HG03108 (cell line): ENCODE data around the gene SHANK2.

Experiments used
- ATAC-seq: cut with Tn5 transposase; IDR thresholded peaks from one replicate; pipeline ENCODE4 v1.9.1; 2021; ENCODE audit warnings: moderate library complexity; ENCODE audit not compliant: unreplicated experiment

Gene SHANK2

DNA sequence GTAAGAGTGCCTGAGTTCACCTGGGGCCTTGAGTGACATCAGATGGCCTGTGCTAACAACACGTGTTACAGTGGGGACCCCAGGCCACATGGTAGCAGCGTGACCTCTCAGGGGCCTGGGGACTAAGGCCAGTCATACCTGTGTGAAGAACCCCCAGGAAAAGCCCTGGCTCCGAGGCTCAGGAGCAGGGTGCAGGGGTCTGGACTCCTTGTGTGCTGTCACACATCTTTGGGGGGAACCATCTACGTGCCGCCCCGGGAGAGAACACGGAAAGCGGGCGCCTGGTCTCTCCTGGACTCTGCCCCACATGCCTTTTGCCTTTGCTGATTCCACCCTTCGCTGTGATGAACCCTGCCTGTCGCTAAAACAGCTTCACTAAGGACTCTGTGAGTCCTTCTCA is 48.7 kb downstream of the SHANK2 start:
- ATAC-seq = no peak

DNA sequence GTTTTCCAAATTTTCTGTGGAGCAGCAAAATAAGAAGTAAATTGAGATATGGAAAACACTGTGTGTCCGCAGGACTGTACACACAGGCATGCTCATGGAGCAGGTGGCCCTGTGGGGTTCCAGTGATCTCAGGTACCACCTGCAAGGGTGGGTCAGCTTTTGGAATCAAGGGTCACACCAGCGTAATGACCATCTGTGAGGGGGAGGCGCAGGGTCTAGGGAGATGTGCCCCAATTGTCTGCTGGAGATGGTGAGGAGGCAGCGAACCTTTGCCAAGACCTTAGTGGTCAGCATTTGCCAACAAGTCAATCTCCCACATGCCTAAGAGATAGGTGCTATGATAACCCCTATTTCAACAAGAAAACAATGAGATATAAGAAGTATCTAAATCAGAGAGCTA is 49.4 kb downstream of the SHANK2 start:
- no peak for ATAC-seq

DNA sequence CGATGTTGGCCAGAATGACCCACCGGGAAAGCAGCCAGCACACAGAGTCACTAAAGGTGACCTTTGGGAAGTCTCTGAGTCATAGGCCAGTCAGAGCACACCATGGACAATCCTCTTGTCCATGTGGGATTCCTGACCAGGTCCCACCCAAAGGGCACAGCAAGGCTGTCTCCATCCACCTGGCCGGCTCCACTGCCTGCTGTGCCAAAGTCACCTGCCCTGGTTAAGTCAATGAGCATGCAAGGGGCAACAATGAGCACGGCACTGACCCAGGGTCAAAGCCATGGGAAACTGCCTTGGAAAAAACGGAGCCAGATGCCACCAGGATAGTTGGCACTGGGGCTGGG is 49.8 kb downstream of the SHANK2 start:
- ATAC-seq = no peak
